ENCODE data around the gene CDHR1. TPM values are rescaled to one million over a fixed set of nuclear protein-coding genes. Genes with fewer than 3 reads are reported as not detected.
"Not testable (repeated sequence)": the region's sequence is repeated elsewhere in the genome, so short reads cannot be mapped to it uniquely, and the experiment has no call there.

Gene CDHR1
- polyA plus RNA-seq, 1 donor from 2014 or later = 1.9 TPM

GRCh38 chr10:84164442-84164841 lies 29.9 kb upstream of the CDHR1 start:
- peak overlapping the region; percentile 3 for H3K4me3 ChIP-seq (ENCODE audit: low read length)
- no peak overlapping the region for H2AFZ ChIP-seq (ENCODE audit: low read depth, low read length)
- peak overlapping the region; percentile 16 for H3K27ac ChIP-seq (ENCODE audit: low read length)
- H3K9ac ChIP-seq (ENCODE audit: low read length) = no peak overlapping the region
- TF ChIP-seq EP300 (conservative IDR thresholded peaks at IDR 0.05; ENCODE audit: poor library complexity, severe bottlenecking) (peak; percentile 26), SMC3 (conservative IDR thresholded peaks at IDR 0.05; ENCODE audit: poor library complexity) (no peak)
- TF ChIP-seq, protein P1, sequence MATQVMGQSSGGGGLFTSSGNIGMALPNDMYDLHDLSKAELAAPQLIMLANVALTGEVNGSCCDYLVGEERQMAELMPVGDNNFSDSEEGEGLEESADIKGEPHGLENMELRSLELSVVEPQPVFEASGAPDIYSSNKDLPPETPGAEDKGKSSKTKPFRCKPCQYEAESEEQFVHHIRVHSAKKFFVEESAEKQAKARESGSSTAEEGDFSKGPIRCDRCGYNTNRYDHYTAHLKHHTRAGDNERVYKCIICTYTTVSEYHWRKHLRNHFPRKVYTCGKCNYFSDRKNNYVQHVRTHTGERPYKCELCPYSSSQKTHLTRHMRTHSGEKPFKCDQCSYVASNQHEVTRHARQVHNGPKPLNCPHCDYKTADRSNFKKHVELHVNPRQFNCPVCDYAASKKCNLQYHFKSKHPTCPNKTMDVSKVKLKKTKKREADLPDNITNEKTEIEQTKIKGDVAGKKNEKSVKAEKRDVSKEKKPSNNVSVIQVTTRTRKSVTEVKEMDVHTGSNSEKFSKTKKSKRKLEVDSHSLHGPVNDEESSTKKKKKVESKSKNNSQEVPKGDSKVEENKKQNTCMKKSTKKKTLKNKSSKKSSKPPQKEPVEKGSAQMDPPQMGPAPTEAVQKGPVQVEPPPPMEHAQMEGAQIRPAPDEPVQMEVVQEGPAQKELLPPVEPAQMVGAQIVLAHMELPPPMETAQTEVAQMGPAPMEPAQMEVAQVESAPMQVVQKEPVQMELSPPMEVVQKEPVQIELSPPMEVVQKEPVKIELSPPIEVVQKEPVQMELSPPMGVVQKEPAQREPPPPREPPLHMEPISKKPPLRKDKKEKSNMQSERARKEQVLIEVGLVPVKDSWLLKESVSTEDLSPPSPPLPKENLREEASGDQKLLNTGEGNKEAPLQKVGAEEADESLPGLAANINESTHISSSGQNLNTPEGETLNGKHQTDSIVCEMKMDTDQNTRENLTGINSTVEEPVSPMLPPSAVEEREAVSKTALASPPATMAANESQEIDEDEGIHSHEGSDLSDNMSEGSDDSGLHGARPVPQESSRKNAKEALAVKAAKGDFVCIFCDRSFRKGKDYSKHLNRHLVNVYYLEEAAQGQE (IDR thresholded peaks at IDR 0.05; ENCODE audit: borderline replicate concordance) = peak; percentile 40
- no peaks in the 10 kb centered on the region for H3K36me3 ChIP-seq (ENCODE audit: insufficient read depth, low read length)
- no peaks in the 10 kb centered on the region for H3K9me3 ChIP-seq (ENCODE audit: low read length)
- H3K79me2 ChIP-seq (replicated peaks; ENCODE audit: insufficient read depth, low read length) = no peaks in the 10 kb centered on the region
- H3K27me3 ChIP-seq (ENCODE audit: insufficient read depth, low read depth, low read length) = no peaks in the 10 kb centered on the region
- no peaks in the 10 kb centered on the region for H3K9me2 ChIP-seq (ENCODE audit: insufficient read depth, low read length)
- no peaks in the 10 kb centered on the region for H4K20me1 ChIP-seq (ENCODE audit: insufficient read depth)
- no peaks in the 10 kb centered on the region for H3F3A ChIP-seq (ENCODE audit: insufficient read depth, low read length, poor library complexity, severe bottlenecking)
- H3K4me2 ChIP-seq (ENCODE audit: low read length) = no peak overlapping the region

DNA sequence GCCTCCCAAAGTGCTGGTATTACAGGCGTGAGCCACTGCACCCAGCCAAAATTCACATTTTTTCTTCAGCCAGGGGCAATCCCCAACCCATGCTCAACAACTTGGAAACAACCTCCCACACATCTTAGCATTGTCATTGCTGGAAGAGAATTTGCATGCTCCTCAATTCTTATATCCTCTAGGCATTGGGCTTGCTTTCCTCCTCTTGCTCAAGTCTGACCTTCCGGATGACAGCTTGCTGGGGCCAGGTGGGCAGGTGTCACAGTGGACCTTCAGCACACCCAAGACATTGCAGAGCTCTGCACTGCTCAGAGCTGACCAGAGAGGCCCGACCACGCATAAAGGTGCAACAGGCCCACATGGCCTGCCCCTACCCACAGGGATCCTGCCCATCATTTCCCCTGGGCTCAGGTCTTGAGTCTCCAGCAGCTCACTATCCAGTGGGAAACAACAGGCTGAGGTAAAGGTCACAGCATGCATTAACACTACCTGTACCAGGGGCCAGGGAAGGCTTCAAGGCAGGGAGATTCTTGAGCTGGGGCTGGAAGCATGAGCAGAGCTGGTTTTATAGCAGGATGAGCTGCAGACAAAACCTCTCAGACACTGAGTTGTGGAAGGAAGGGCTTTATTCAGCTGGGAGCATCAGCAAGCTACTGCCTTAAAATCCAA lies 27.6 kb upstream of the CDHR1 start:
- no peaks in the 10 kb centered on the region for H3F3A ChIP-seq (ENCODE audit: insufficient read depth, low read length, poor library complexity, severe bottlenecking)
- no peaks in the 10 kb centered on the region for H4K20me1 ChIP-seq (ENCODE audit: insufficient read depth)
- H3K36me3 ChIP-seq (ENCODE audit: insufficient read depth, low read length) = no peaks in the 10 kb centered on the region
- H3K4me3 ChIP-seq (ENCODE audit: low read length) = no peak overlapping the region
- H2AFZ ChIP-seq (ENCODE audit: low read depth, low read length) = no peak overlapping the region
- no peak overlapping the region for H3K4me2 ChIP-seq (ENCODE audit: low read length)
- H3K9me3 ChIP-seq (ENCODE audit: low read length) = no peaks in the 10 kb centered on the region
- no peak overlapping the region for H3K9ac ChIP-seq (ENCODE audit: low read length)
- no peak for TF ChIP-seq EZH2 (IDR thresholded peaks at IDR 0.05; ENCODE audit: borderline replicate concordance, insufficient read depth, low read length, poor library complexity, severe bottlenecking)
- TF ChIP-seq, protein P2, sequence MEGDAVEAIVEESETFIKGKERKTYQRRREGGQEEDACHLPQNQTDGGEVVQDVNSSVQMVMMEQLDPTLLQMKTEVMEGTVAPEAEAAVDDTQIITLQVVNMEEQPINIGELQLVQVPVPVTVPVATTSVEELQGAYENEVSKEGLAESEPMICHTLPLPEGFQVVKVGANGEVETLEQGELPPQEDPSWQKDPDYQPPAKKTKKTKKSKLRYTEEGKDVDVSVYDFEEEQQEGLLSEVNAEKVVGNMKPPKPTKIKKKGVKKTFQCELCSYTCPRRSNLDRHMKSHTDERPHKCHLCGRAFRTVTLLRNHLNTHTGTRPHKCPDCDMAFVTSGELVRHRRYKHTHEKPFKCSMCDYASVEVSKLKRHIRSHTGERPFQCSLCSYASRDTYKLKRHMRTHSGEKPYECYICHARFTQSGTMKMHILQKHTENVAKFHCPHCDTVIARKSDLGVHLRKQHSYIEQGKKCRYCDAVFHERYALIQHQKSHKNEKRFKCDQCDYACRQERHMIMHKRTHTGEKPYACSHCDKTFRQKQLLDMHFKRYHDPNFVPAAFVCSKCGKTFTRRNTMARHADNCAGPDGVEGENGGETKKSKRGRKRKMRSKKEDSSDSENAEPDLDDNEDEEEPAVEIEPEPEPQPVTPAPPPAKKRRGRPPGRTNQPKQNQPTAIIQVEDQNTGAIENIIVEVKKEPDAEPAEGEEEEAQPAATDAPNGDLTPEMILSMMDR (IDR thresholded peaks at IDR 0.05; ENCODE audit: poor library complexity, severe bottlenecking) = no peak
- TF ChIP-seq RAD21 (conservative IDR thresholded peaks at IDR 0.05) = no peak
- H3K27me3 ChIP-seq (ENCODE audit: insufficient read depth, low read depth, low read length) = no peaks in the 10 kb centered on the region
- no peak overlapping the region for H3K27ac ChIP-seq (ENCODE audit: low read length)
- H3K79me2 ChIP-seq (replicated peaks; ENCODE audit: insufficient read depth, low read length) = no peaks in the 10 kb centered on the region
- no peaks in the 10 kb centered on the region for H3K9me2 ChIP-seq (ENCODE audit: insufficient read depth, low read length)

DNA sequence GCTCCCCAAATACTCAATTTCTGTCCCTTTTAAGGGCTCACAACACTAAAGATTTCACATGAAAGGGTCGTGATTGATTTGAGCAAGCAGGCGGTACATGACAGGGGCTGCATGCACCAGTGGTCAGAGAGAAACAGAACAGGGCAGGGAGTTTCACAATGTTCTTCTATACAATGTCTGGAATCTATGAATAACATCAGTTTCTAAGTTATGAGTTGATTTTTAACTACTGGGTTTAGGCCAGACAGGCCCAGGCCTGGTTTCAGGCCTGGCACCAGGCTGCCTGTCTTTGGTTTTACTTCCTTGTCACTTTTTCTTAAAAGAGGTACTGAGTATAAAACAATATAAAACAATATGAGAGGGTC lies 27.1 kb upstream of the CDHR1 start:
- not testable (repeated sequence) for H3K79me2 ChIP-seq (replicated peaks; ENCODE audit: insufficient read depth, low read length); H3K4me2 ChIP-seq (ENCODE audit: low read length); H3K27ac ChIP-seq (ENCODE audit: low read length); H2AFZ ChIP-seq (ENCODE audit: low read depth, low read length); H3K9me2 ChIP-seq (ENCODE audit: insufficient read depth, low read length); H3K9me3 ChIP-seq (ENCODE audit: low read length); H3K4me3 ChIP-seq (ENCODE audit: low read length); H3K36me3 ChIP-seq (ENCODE audit: insufficient read depth, low read length); H3K9ac ChIP-seq (ENCODE audit: low read length); H4K20me1 ChIP-seq (ENCODE audit: insufficient read depth); H3K27me3 ChIP-seq (ENCODE audit: insufficient read depth, low read depth, low read length); H3F3A ChIP-seq (ENCODE audit: insufficient read depth, low read length, poor library complexity, severe bottlenecking)

DNA sequence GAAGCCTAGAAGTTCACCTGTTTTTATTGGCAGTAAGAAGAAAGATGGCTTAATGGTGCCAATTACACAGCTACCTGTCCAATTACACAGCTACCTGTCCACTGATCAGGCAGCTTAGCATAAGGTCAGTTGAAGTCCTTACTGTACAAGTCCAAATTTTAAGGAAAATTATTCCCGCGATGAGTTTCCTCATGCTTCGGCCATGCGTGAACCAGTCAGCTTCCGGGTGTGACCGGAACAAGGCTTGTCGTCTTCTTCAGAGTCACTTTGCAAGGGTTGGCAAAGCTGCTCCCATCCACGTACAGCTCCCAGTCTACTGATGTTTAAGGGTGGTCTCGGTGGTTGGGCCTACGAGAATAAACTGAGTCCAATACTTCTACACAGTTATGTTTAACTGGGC lies 26.0 kb upstream of the CDHR1 start:
- not testable (repeated sequence) for H3K27me3 ChIP-seq (ENCODE audit: insufficient read depth, low read depth, low read length); H3K79me2 ChIP-seq (replicated peaks; ENCODE audit: insufficient read depth, low read length); H3K36me3 ChIP-seq (ENCODE audit: insufficient read depth, low read length); H3K9me3 ChIP-seq (ENCODE audit: low read length); H4K20me1 ChIP-seq (ENCODE audit: insufficient read depth); H3K4me3 ChIP-seq (ENCODE audit: low read length); H3K9me2 ChIP-seq (ENCODE audit: insufficient read depth, low read length); H3K4me2 ChIP-seq (ENCODE audit: low read length); H3K27ac ChIP-seq (ENCODE audit: low read length); H3F3A ChIP-seq (ENCODE audit: insufficient read depth, low read length, poor library complexity, severe bottlenecking); H2AFZ ChIP-seq (ENCODE audit: low read depth, low read length); H3K9ac ChIP-seq (ENCODE audit: low read length)

- H3K36me3 ChIP-seq (ENCODE audit: insufficient read depth, low read length); H3K79me2 ChIP-seq (replicated peaks; ENCODE audit: insufficient read depth, low read length); H3F3A ChIP-seq (ENCODE audit: insufficient read depth, low read length, poor library complexity, severe bottlenecking); H3K4me3 ChIP-seq (ENCODE audit: low read length); H4K20me1 ChIP-seq (ENCODE audit: insufficient read depth); H3K9me2 ChIP-seq (ENCODE audit: insufficient read depth, low read length); H3K9ac ChIP-seq (ENCODE audit: low read length); H2AFZ ChIP-seq (ENCODE audit: low read depth, low read length); H3K9me3 ChIP-seq (ENCODE audit: low read length); H3K4me2 ChIP-seq (ENCODE audit: low read length); H3K27me3 ChIP-seq (ENCODE audit: insufficient read depth, low read depth, low read length); H3K27ac ChIP-seq (ENCODE audit: low read length): not testable (repeated sequence)
Measured at GRCh38 chr10:84171237-84171636, 23.1 kb upstream of the CDHR1 start.
